Thyroid gland (tissue), 4 donors: ENCODE results near the gene ARHGEF37. TPM values are rescaled to one million over a fixed set of nuclear protein-coding genes. Genes with fewer than 3 reads are reported as not detected.

Experiments
- DNase-seq, 2 donors: peaks; one replicate each; pipeline ENCODE4 v3.0.0-alpha.2; 2019
- H3K27ac ChIP-seq, 3 donors: fragments of 200-600 bp; sonication (generic); 1 replicate in 2 of 3; 2 replicates in 1 of 3; pipeline ENCODE4 v1.5.1; 2016 to 2019; ENCODE audit warnings: mild to moderate bottlenecking in 1 of 3, moderate library complexity in 1 of 3
- H3K27me3 ChIP-seq: fragments of 200-600 bp; sonication (generic); one replicate; pipeline ENCODE4 v1.5.1; 2019
- H3K36me3 ChIP-seq, 2 donors: fragments of 200-600 bp; sonication (generic); one replicate each; pipeline ENCODE4 v1.5.1; 2016 to 2019
- H3K4me1 ChIP-seq, 2 donors: fragments of 200-600 bp; sonication (generic); one replicate each; pipeline ENCODE4 v1.5.1; 2017 to 2019
- H3K4me3 ChIP-seq, 3 donors: fragments of 200-600 bp; sonication (generic); replicated peaks in 1 of 3; 1 replicate in 2 of 3; 2 replicates in 1 of 3; pipeline ENCODE4 v1.5.1; 2016; ENCODE audit warnings: mild to moderate bottlenecking in 1 of 3
- H3K9me3 ChIP-seq: fragments of 200-600 bp; sonication (generic); one replicate; pipeline ENCODE4 v1.5.1; 2017
- CTCF ChIP-seq, 6 experiments: fragments of 200-600 bp in 3 of 6; fragments of 450-650 bp in 3 of 6; sonication (generic) in 3 of 6; IDR thresholded peaks; one replicate each; pipeline ENCODE4 v1.5.1; 2016 to 2019; ENCODE audit warnings: antibody characterized with exemption in 6 of 6, mild to moderate bottlenecking in 2 of 6, inconsistent platforms in 1 of 6, moderate library complexity in 1 of 6
- POLR2A ChIP-seq, 2 donors: fragments of 450-650 bp; IDR thresholded peaks; one replicate each; pipeline ENCODE4 v1.6.1; 2017; ENCODE audit warnings: antibody characterized with exemption in 2 of 2, mild to moderate bottlenecking in 2 of 2, moderate library complexity in 1 of 2
- WGBS, 2 donors: methylation state at CpG; one replicate each; pipeline ENCODE4 v1.1.5; 2017; 5-methylcytosine and 5-hydroxymethylcytosine counted together
- intact Hi-C: fragments of 100-400 bp; cut with DNase I; formaldehyde crosslinking; loops from one replicate; pipeline ENCODE4 v1.15.1; 2023
- total RNA-seq, 4 donors: library from RNA; depleted of rRNA; stranded (reverse); fragments of >200 nt; gene quantifications; one replicate each; pipeline ENCODE4 v1.2.3, GENCODE V29; 2016

Gene ARHGEF37
- total RNA-seq, 4 donors from 2014 or later = 4.4 to 6.2 (median 5.5) TPM

GRCh38 chr5:149610589-149611255 is 29.4 kb downstream of the ARHGEF37 start:
- WGBS, 2 donors = 97 to 99% methylated on average over 4 of the region's 4 CpGs
- H3K36me3 ChIP-seq = peaks cover 5 to 7% of the 10 kb centered on the region in 2 donors
- intact Hi-C loops = no loop called here
- no peak overlapping the region for H3K4me3 ChIP-seq
- no peaks in the 10 kb centered on the region for H3K27me3 ChIP-seq
- H3K9me3 ChIP-seq = no peaks in the 10 kb centered on the region
- TF ChIP-seq POLR2A (IDR thresholded peaks at IDR 0.05) (no peak), CTCF (IDR thresholded peaks at IDR 0.05) (no peak)
- no peaks in the 10 kb centered on the region for H3K4me1 ChIP-seq
- DNase-seq = no peak
- no peak overlapping the region for H3K27ac ChIP-seq

- Histone ChIP-seq H3K4me3 (no peak overlapping the region), H3K4me1 (no peaks in the 10 kb centered on the region), H3K27ac (no peak overlapping the region), H3K9me3 (no peaks in the 10 kb centered on the region), H3K36me3 (peaks cover 5 to 7% of the 10 kb centered on the region in 2 donors), H3K27me3 (no peaks in the 10 kb centered on the region)
- intact Hi-C loops = no loop called here
- WGBS, 2 donors = 75 to 82% methylated on average over 5 of the region's 5 CpGs
- no peak for TF ChIP-seq POLR2A (IDR thresholded peaks at IDR 0.05)
- no peak for TF ChIP-seq CTCF (IDR thresholded peaks at IDR 0.05)
- no peak for DNase-seq
These were observed 30.0 kb downstream of the ARHGEF37 start for GRCh38 chr5:149611326-149611725.

- no peak for DNase-seq
- intact Hi-C loops = no loop called here
- no peak overlapping the region for H3K27ac ChIP-seq
- H3K36me3 ChIP-seq = peaks cover 8% of the 10 kb centered on the region in 2 donors
- H3K9me3 ChIP-seq = no peaks in the 10 kb centered on the region
- no peaks in the 10 kb centered on the region for H3K4me1 ChIP-seq
- no peak overlapping the region for H3K4me3 ChIP-seq
- 94 to 97% methylated on average over 8 of the region's 8 CpGs for WGBS, 2 donors
- TF ChIP-seq CTCF (IDR thresholded peaks at IDR 0.05) (no peak), POLR2A (IDR thresholded peaks at IDR 0.05) (no peak)
- H3K27me3 ChIP-seq = no peaks in the 10 kb centered on the region
These were observed 33.0 kb downstream of the ARHGEF37 start for GRCh38 chr5:149614034-149614907.

- Histone ChIP-seq H3K4me3 (no peak overlapping the region), H3K9me3 (no peaks in the 10 kb centered on the region), H3K36me3 (peaks cover 3 to 4% of the 10 kb centered on the region in 2 donors), H3K27me3 (no peaks in the 10 kb centered on the region), H3K27ac (no peak overlapping the region), H3K4me1 (no peaks in the 10 kb centered on the region)
- intact Hi-C loops = no loop called here
- TF ChIP-seq CTCF (IDR thresholded peaks at IDR 0.05) = no peak
- TF ChIP-seq POLR2A (IDR thresholded peaks at IDR 0.05) = no peak
- DNase-seq = no peak
- 63 to 65% methylated on average over 5 of the region's 5 CpGs for WGBS, 2 donors
These were observed 34.7 kb downstream of the ARHGEF37 start for GRCh38 chr5:149615976-149616375.
